PC-3 (cell line): ENCODE results near the gene B4GALT5. TPM values are rescaled to one million over a fixed set of nuclear protein-coding genes. Genes with fewer than 3 reads are reported as not detected.

Experiments
- ATAC-seq: fragments of 200-7000 bp; cut with Tn5 transposase; 2 replicates; pipeline ENCODE4 v1.9.1; 2020; ENCODE audit warnings: mild to moderate bottlenecking, moderate library complexity
- BruUV-seq: library from RNA; stranded (reverse); fragments of 400-500 nt; replicated peaks from 2 replicates; lab custom pipeline; 2021; lab: Mats Ljungman, UMichigan
- CTCF ChIA-PET: fragments of 300-600 bp; sonication (Branson Sonifier 250); formaldehyde crosslinking; loops from one replicate; lab custom pipeline; 2022; ENCODE audit warnings: antibody characterized with exemption; lab: Charles Lee
- POLR2A ChIA-PET: fragments of 300-600 bp; sonication (Branson Sonifier 250); formaldehyde crosslinking; loops from one replicate; lab custom pipeline; 2022; ENCODE audit warnings: antibody characterized with exemption; ENCODE audit not compliant: unreplicated experiment; lab: Charles Lee
- DNase-seq: peaks from one replicate; pipeline ENCODE4 v3.0.0-alpha.2; 2015
- H2AFZ ChIP-seq: fragments of 300-600 bp; sonication (generic); 2 replicates; pipeline ENCODE4 v1.6.0; 2016; ENCODE audit warnings: antibody characterized with exemption, low read length
- H3F3A ChIP-seq: fragments of 300-600 bp; sonication (generic); one replicate; pipeline ENCODE4 v1.6.0; 2017; ENCODE audit warnings: antibody characterized with exemption, low read length, control low read depth, mild to moderate bottlenecking; ENCODE audit not compliant: unreplicated experiment
- H3K27ac ChIP-seq: fragments of 300-600 bp; sonication (generic); 2 replicates; pipeline ENCODE4 v1.5.1; 2016; ENCODE audit warnings: mild to moderate bottlenecking, low read length
- H3K27me3 ChIP-seq: fragments of 300-600 bp; sonication (generic); 2 replicates; pipeline ENCODE4 v1.6.1; 2016; ENCODE audit warnings: low read length, mixed read lengths
- H3K36me3 ChIP-seq: fragments of 300-600 bp; sonication (generic); 2 replicates; pipeline ENCODE4 v1.6.1; 2016; ENCODE audit warnings: low read depth, mixed run types, low read length, mixed read lengths
- H3K4me1 ChIP-seq: fragments of 300-600 bp; sonication (generic); 2 replicates; pipeline ENCODE4 v1.5.1; 2016; ENCODE audit warnings: low read length; ENCODE audit not compliant: insufficient read depth
- H3K4me2 ChIP-seq: fragments of 300-600 bp; sonication (generic); 2 replicates; pipeline ENCODE4 v1.6.0; 2016; ENCODE audit warnings: low read length
- H3K4me3 ChIP-seq: fragments of 300-600 bp; sonication (generic); 2 replicates; pipeline ENCODE4 v1.5.1; 2016; ENCODE audit warnings: mild to moderate bottlenecking, low read length, mixed read lengths
- H3K79me2 ChIP-seq: fragments of 300-600 bp; sonication (generic); 2 replicates; pipeline ENCODE4 v1.6.1; 2017; ENCODE audit warnings: low read length, mixed read lengths
- H3K9ac ChIP-seq: fragments of 300-600 bp; sonication (generic); 2 replicates; pipeline ENCODE4 v1.6.0; 2016; ENCODE audit warnings: mild to moderate bottlenecking, low read length
- H3K9me2 ChIP-seq: fragments of 300-600 bp; sonication (generic); replicated peaks from 2 replicates; pipeline ENCODE4 v1.6.1; 2016; ENCODE audit warnings: mixed run types, low read length, mixed read lengths
- H3K9me3 ChIP-seq: fragments of 300-600 bp; sonication (generic); 2 replicates; pipeline ENCODE4 v1.6.1; 2016; ENCODE audit warnings: low read length, mixed read lengths
- H4K20me1 ChIP-seq: fragments of 300-600 bp; sonication (generic); 2 replicates; pipeline ENCODE4 v1.6.1; 2016; ENCODE audit warnings: low read length, mixed read lengths
- CTCF ChIP-seq: fragments of 300-600 bp; sonication (generic); conservative IDR thresholded peaks from 2 replicates; pipeline ENCODE4 v1.5.1; 2017; ENCODE audit warnings: antibody characterized with exemption, low read depth, mild to moderate bottlenecking, low read length
- EZH2 ChIP-seq: fragments of 300-600 bp; sonication (generic); IDR thresholded peaks from one replicate; pipeline ENCODE4 v1.6.1; 2017; ENCODE audit warnings: antibody characterized with exemption, mild to moderate bottlenecking, low read length; ENCODE audit not compliant: unreplicated experiment
- EZH2phosphoT487 ChIP-seq: fragments of 300-600 bp; sonication (generic); IDR thresholded peaks from 2 replicates; pipeline ENCODE4 v1.6.1; 2018; ENCODE audit warnings: mild to moderate bottlenecking, antibody characterized with exemption, low read length, borderline replicate concordance
- intact Hi-C: fragments of 100-400 bp; cut with micrococcal nuclease; formaldehyde crosslinking; loops from 2 replicates; pipeline ENCODE4 v1.9.0; 2023
- total RNA-seq: library from RNA; depleted of rRNA; stranded (reverse); fragments of >200 nt; gene quantifications from 2 replicates; pipeline ENCODE4 v1.2.3, GENCODE V29; 2014

Gene B4GALT5
- total RNA-seq, 1 experiment from 2014 or later = 18.1 TPM

- Histone ChIP-seq H3K4me3 (no peak overlapping the region), H4K20me1 (no peaks in the 10 kb centered on the region), H3K79me2 (peaks cover 91% of the 10 kb centered on the region), H2AFZ (no peak overlapping the region), H3K27ac (no peak overlapping the region), H3K4me2 (no peak overlapping the region), H3K36me3 (no peaks in the 10 kb centered on the region), H3K9me3 (no peaks in the 10 kb centered on the region), H3K27me3 (no peaks in the 10 kb centered on the region), H3K9ac (no peak overlapping the region), H3K9me2 (no peaks in the 10 kb centered on the region), H3K4me1 (peaks cover 65% of the 10 kb centered on the region), H3F3A (peaks cover 17% of the 10 kb centered on the region)
- ATAC-seq = no peak
- intact Hi-C loops = loop anchor here (5.0 kb wide), 2 partner anchors 33 to 143 kb away; partner anchors contain the start of gene B4GALT5
- CTCF ChIA-PET = no interaction called here
- POLR2A ChIA-PET = no interaction called here
- TF ChIP-seq EZH2phosphoT487 (no peak), CTCF (no peak), EZH2 (no peak)
- no TSS peak for BruUV-seq
- DNase-seq = no peak
Observed at GRCh38 chr20:49679634-49680033, 34.0 kb downstream of the B4GALT5 start.

DNA sequence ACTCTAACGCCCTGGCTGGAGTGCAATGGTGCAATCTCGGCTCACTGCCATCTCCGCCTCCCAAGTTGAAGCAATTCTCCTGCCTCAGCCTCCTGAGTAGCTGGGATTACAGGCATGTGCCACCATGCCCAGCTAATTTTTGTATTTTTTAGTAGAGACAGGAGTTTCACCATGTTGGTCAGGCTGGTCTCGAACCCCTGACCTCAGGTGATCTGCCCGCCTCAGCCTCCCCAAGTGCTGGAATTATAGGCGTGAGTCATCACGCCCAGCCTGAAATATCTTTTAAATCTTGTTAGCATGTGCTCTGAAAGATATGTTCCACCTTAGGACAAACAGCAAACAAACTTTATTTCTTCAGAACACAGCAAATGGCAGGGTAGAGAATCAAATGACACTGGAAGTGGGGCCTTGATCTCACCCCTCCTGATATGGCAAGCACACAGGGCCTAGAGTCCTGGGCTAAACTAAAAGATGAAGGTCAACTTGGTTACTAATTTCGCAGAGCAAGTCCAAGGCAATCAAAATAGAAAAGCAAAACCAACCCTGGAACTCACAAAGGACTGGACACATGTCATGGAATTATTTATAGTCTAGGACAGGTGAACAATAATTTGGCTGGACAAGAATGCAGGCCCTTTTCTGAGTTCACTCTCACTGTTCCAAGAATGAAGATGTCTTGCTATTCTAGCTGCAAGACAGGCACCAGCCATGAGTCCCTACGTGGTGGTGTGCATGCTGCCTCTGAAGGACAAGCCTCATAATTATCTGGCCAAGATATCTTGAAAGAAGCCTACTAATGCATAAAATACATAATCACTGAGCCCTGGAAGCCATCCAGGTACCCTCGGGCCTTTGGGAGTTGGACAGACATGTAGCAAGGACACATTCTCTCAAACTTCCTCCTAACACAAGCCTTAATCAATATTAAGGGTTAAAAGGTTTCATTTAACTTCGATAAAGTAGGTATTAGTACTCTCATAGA is 35.6 kb downstream of the B4GALT5 start:
- ATAC-seq = no peak
- H3K9me3 ChIP-seq = no peaks in the 10 kb centered on the region
- H2AFZ ChIP-seq = no peak overlapping the region
- TF ChIP-seq EZH2 (no peak), EZH2phosphoT487 (no peak), CTCF (no peak)
- H3K4me2 ChIP-seq = peak overlapping the region; percentile 79
- no peaks in the 10 kb centered on the region for H4K20me1 ChIP-seq
- H3K9me2 ChIP-seq = no peaks in the 10 kb centered on the region
- CTCF ChIA-PET = no interaction called here
- no TSS peak for BruUV-seq
- H3K27ac ChIP-seq = peak overlapping the region; percentile 91
- POLR2A ChIA-PET = no interaction called here
- H3K27me3 ChIP-seq = no peaks in the 10 kb centered on the region
- peaks cover 21% of the 10 kb centered on the region for H3F3A ChIP-seq
- H3K9ac ChIP-seq = no peak overlapping the region
- intact Hi-C loops = loop anchor here (5.0 kb wide), 2 partner anchors 34 to 144 kb away; partner anchors contain the start of gene B4GALT5
- no peaks in the 10 kb centered on the region for H3K36me3 ChIP-seq
- peak; percentile 53 for DNase-seq
- peaks cover 89% of the 10 kb centered on the region for H3K79me2 ChIP-seq
- no peak overlapping the region for H3K4me3 ChIP-seq
- peaks cover 78% of the 10 kb centered on the region for H3K4me1 ChIP-seq
